CD4-positive, alpha-beta T cell (primary cell): ENCODE measurements around the gene PBXIP1. TPM values are rescaled to one million over a fixed set of nuclear protein-coding genes. Genes with fewer than 3 reads are reported as not detected.
A peak's percentile ranks its signal among the peaks of the same experiment; 100 is the strongest.

Experiments
- ATAC-seq: fragments of 200-7000 bp; cut with Tn5 transposase; one replicate; pipeline ENCODE4 v1.10.0; 2022; ENCODE audit warnings: mild to moderate bottlenecking; ENCODE audit not compliant: poor library complexity
- CTCF ChIA-PET: fragments of 350-600 bp; sonication (Branson Sonifier 250); formaldehyde crosslinking; loops from one replicate; lab custom pipeline; 2021; ENCODE audit warnings: antibody characterized with exemption, inconsistent platforms; lab: Charles Lee
- POLR2A ChIA-PET: fragments of 350-600 bp; sonication (Branson Sonifier 250); formaldehyde crosslinking; loops from one replicate; lab custom pipeline; 2021; ENCODE audit warnings: antibody characterized with exemption, inconsistent platforms; lab: Charles Lee
- DNase-seq, 14 experiments: peaks; one replicate each; pipeline ENCODE4 v3.0.0-alpha.2; 2013 to 2020; ENCODE audit warnings: mixed read lengths in 2 of 14
- H3K27ac ChIP-seq, 2 donors: one replicate each; pipeline versions ENCODE4 v1.5.1 to v1.7.0; 2013; ENCODE audit warnings: low read length in 2 of 2, low read depth in 1 of 2, mild to moderate bottlenecking in 1 of 2
- H3K27me3 ChIP-seq, 2 experiments: 1 replicate in 1 of 2; 2 replicates in 1 of 2; pipeline versions ENCODE4 v1.6.1 to v1.7.0; 2013; ENCODE audit warnings: low read length in 2 of 2, control low read depth in 1 of 2, mild to moderate bottlenecking in 1 of 2, moderate library complexity in 1 of 2; ENCODE audit not compliant: insufficient read depth in 2 of 2, control insufficient read depth in 1 of 2
- H3K36me3 ChIP-seq: one replicate; pipeline ENCODE4 v1.6.1; 2013; ENCODE audit warnings: low read length, control low read depth; ENCODE audit not compliant: insufficient read depth
- H3K4me1 ChIP-seq: one replicate; pipeline ENCODE4 v1.6.1; 2013; ENCODE audit warnings: low read length, control low read depth; ENCODE audit not compliant: insufficient read depth
- H3K4me3 ChIP-seq: one replicate; pipeline ENCODE4 v1.5.1; 2013; ENCODE audit warnings: mild to moderate bottlenecking, low read length, moderate library complexity
- H3K9me3 ChIP-seq, 2 experiments: 1 replicate in 1 of 2; 2 replicates in 1 of 2; pipeline versions ENCODE4 v1.6.1 to v1.7.0; 2013; ENCODE audit warnings: low read length in 2 of 2, mild to moderate bottlenecking in 2 of 2, control low read depth in 1 of 2, moderate library complexity in 1 of 2; ENCODE audit not compliant: control insufficient read depth in 1 of 2, insufficient read depth in 1 of 2
- H3K27ac Mint-ChIP-seq: one replicate; pipeline ENCODE4 v1.8.0; 2020; ENCODE audit warnings: mixed read lengths
- H3K27me3 Mint-ChIP-seq: one replicate; pipeline ENCODE4 v1.8.0; 2021; ENCODE audit warnings: mixed read lengths
- H3K36me3 Mint-ChIP-seq: one replicate; pipeline ENCODE4 v1.8.0; 2021; ENCODE audit warnings: low read depth, mixed read lengths
- H3K4me1 Mint-ChIP-seq: one replicate; pipeline ENCODE4 v1.8.0; 2021; ENCODE audit warnings: low read depth, mixed read lengths
- H3K4me3 Mint-ChIP-seq: one replicate; pipeline ENCODE4 v1.8.0; 2020; ENCODE audit warnings: mild to moderate bottlenecking, mixed read lengths
- H3K9me3 Mint-ChIP-seq: one replicate; pipeline ENCODE4 v1.8.0; 2020; ENCODE audit warnings: mixed read lengths
- CTCF ChIP-seq: fragments of 200-600 bp; IDR thresholded peaks from one replicate; pipeline ENCODE4 v1.8.0; 2022; ENCODE audit warnings: antibody characterized with exemption, mild to moderate bottlenecking
- intact Hi-C, 2 experiments: fragments of 100-400 bp; cut with DNase I in 1 of 2; cut with micrococcal nuclease in 1 of 2; formaldehyde crosslinking; loops; one replicate each; pipeline versions ENCODE4 v1.15.1 to v1.9.0; 2023 to 2025; cut with DNase I, micrococcal nuclease
- total RNA-seq, 174 experiments: library from RNA in 2 of 174; stranded (reverse) in 2 of 174; gene quantifications; one replicate each; pipeline ENCODE4 v1.2.3 and lab custom pipeline; 2021 to 2026

PBXIP1 gene
- total RNA-seq, 2 experiments from 2014 or later = 434 to 440 TPM

GRCh38 chr1:155002464-155003226 lies 46.7 kb upstream of the PBXIP1 start, which contains the start of gene ZBTB7B:
ZBTB7B (plus strand) TSS chr1:155002802; CDS start chr1:155014661, 11,859 bp downstream.
- Histone ChIP-seq H3K27ac (peak within 1 kb of the TSS; percentile 92 to 96), H3K4me3 (peak within 1 kb of the TSS; percentile 73), H3K9me3 (no peaks in the 10 kb centered on the region), H3K27me3 (no peaks in the 10 kb centered on the region), H3K36me3 (peaks cover 3% of the 10 kb centered on the region), H3K4me1 (peaks cover 80% of the 10 kb centered on the region)
- peak within 1 kb of the TSS; percentile 90 for H3K27ac Mint-ChIP-seq
- TF ChIP-seq CTCF = no peak
- no peaks in the 10 kb centered on the region for H3K9me3 Mint-ChIP-seq
- peaks cover 67% of the 10 kb centered on the region for H3K4me1 Mint-ChIP-seq
- CTCF ChIA-PET = interaction anchor here (1.1 to 13.2 kb wide), 3 partner anchors 10 to 41 kb away, joined by 3 to 159 read pairs (median 4); partner anchors contain the start of gene PYGO2
- H3K36me3 Mint-ChIP-seq = peaks cover 15% of the 10 kb centered on the region
- peak within 1 kb of the TSS; percentile 99 for H3K4me3 Mint-ChIP-seq
- DNase-seq (no peak), ATAC-seq (no peak)
- POLR2A ChIA-PET = interaction anchor here (1.4 to 10.2 kb wide), 6 partner anchors 10 to 66 kb away, joined by 4 to 189 read pairs (median 22); partner anchors contain the start of genes CKS1B, PBXIP1, PMVK and PYGO2
- H3K27me3 Mint-ChIP-seq = no peaks in the 10 kb centered on the region
- intact Hi-C loops = loop anchor here in 1 of 2 experiments (1.0 to 5.0 kb wide), 3 partner anchors 19 to 65 kb away; partner anchors contain the start of genes EFNA4 and FLAD1

GRCh38 chr1:155001675-155002463 lies 46.0 kb upstream of the PBXIP1 start:
- Mint-ChIP-seq H3K27ac (peak overlapping the region; percentile 90), H3K4me1 (peaks cover 65% of the 10 kb centered on the region), H3K36me3 (peaks cover 15% of the 10 kb centered on the region), H3K27me3 (no peaks in the 10 kb centered on the region), H3K9me3 (no peaks in the 10 kb centered on the region), H3K4me3 (peak overlapping the region; percentile 99)
- peak; percentile 73 for ATAC-seq
- Histone ChIP-seq H3K36me3 (peaks cover 3% of the 10 kb centered on the region), H3K4me3 (peak overlapping the region; percentile 73), H3K9me3 (no peaks in the 10 kb centered on the region), H3K4me1 (peaks cover 80% of the 10 kb centered on the region), H3K27me3 (no peaks in the 10 kb centered on the region), H3K27ac (peak overlapping the region; percentile 92 to 96)
- peak; percentile 94 to 99 (median 98) for DNase-seq
- CTCF ChIA-PET = interaction anchor here (1.1 to 13.2 kb wide), 2 partner anchors 17 to 41 kb away, joined by 4 to 159 read pairs; partner anchors contain the start of gene PYGO2
- TF ChIP-seq CTCF = no peak
- POLR2A ChIA-PET = interaction anchor here (1.0 to 10.2 kb wide), 8 partner anchors 10 to 65 kb away, joined by 4 to 189 read pairs (median 22); partner anchors contain the start of genes CKS1B, FLAD1, PBXIP1 and PMVK
- intact Hi-C loops = loop anchor here (1.0 to 5.0 kb wide), 7 partner anchors 15 to 65 kb away; partner anchors contain the start of genes EFNA4 (in 2 of the 2), CKS1B (in 1 of the 2) and FLAD1 (in 1 of the 2)

- DNase-seq = peak in 1 of 14 experiments; percentile 56
- CTCF ChIA-PET = interaction anchor here (1.1 to 13.2 kb wide), 2 partner anchors 17 to 40 kb away, joined by 4 to 159 read pairs; partner anchors contain the start of gene PYGO2
These were observed 45.5 kb upstream of the PBXIP1 start for GRCh38 chr1:155001425-155001674.

More at GRCh38 chr1:155001425-155001674, 45.5 kb upstream of the PBXIP1 start:
- POLR2A ChIA-PET = interaction anchor here (1.0 to 10.2 kb wide), 7 partner anchors 9 to 65 kb away, joined by 4 to 189 read pairs (median 28); partner anchors contain the start of genes CKS1B, FLAD1, PBXIP1 and PMVK
- H3K36me3 Mint-ChIP-seq = peaks cover 15% of the 10 kb centered on the region
- H3K9me3 Mint-ChIP-seq = no peaks in the 10 kb centered on the region
- H3K4me3 Mint-ChIP-seq = peak overlapping the region; percentile 99
- no peaks in the 10 kb centered on the region for H3K27me3 Mint-ChIP-seq
- Histone ChIP-seq H3K36me3 (peaks cover 3% of the 10 kb centered on the region), H3K9me3 (no peaks in the 10 kb centered on the region), H3K27me3 (no peaks in the 10 kb centered on the region), H3K4me1 (peaks cover 75% of the 10 kb centered on the region), H3K27ac (peak overlapping the region; percentile 92 to 96), H3K4me3 (peak overlapping the region; percentile 73)
- peak overlapping the region; percentile 90 for H3K27ac Mint-ChIP-seq
- no peak for ATAC-seq
- no peak for TF ChIP-seq CTCF
- H3K4me1 Mint-ChIP-seq = peaks cover 60% of the 10 kb centered on the region
- intact Hi-C loops = loop anchor here (1.0 to 5.0 kb wide), 5 partner anchors 16 to 61 kb away; partner anchors contain the start of genes EFNA4 (in 2 of the 2) and CKS1B (in 1 of the 2)
